Natural killer cell (primary cell): Measurements from ENCODE around the gene PRPF31. TPM values are rescaled to one million over a fixed set of nuclear protein-coding genes. Genes with fewer than 3 reads are reported as not detected.

Experiments
- ATAC-seq, 3 donors: fragments of 150-1000 bp in 2 of 3; fragments of 200-7000 bp in 1 of 3; cut with Tn5 transposase; 1 replicate in 1 of 3; 2 replicates in 2 of 3; pipeline ENCODE4 v1.10.0; 2021; ENCODE audit warnings: mild to moderate bottlenecking in 2 of 3, moderate library complexity in 2 of 3
- DNase-seq, 2 donors: peaks; one replicate each; pipeline versions ENCODE4 v3.0.0 to v3.0.0-alpha.2; 2013 to 2021; ENCODE audit warnings: mixed read lengths in 1 of 2
- H3K27ac ChIP-seq: one replicate; pipeline ENCODE4 v1.5.1; 2013; ENCODE audit warnings: mild to moderate bottlenecking, low read length
- H3K27me3 ChIP-seq: one replicate; pipeline ENCODE4 v1.6.1; 2013; ENCODE audit warnings: low read length; ENCODE audit not compliant: control insufficient read depth, insufficient read depth
- H3K36me3 ChIP-seq: one replicate; pipeline ENCODE4 v1.6.1; 2013; ENCODE audit warnings: low read length; ENCODE audit not compliant: control insufficient read depth, insufficient read depth
- H3K4me1 ChIP-seq: one replicate; pipeline ENCODE4 v1.6.1; 2013; ENCODE audit warnings: low read length; ENCODE audit not compliant: control insufficient read depth, insufficient read depth
- H3K4me3 ChIP-seq: one replicate; pipeline ENCODE4 v1.5.1; 2013; ENCODE audit warnings: low read length
- H3K9me3 ChIP-seq: one replicate; pipeline ENCODE4 v1.6.1; 2013; ENCODE audit warnings: low read length; ENCODE audit not compliant: control insufficient read depth, insufficient read depth
- H3K27ac Mint-ChIP-seq, 2 donors: one replicate each; pipeline ENCODE4 v1.8.0; 2022; ENCODE audit warnings: mild to moderate bottlenecking in 2 of 2, mixed read lengths in 2 of 2, moderate library complexity in 1 of 2
- H3K27me3 Mint-ChIP-seq, 2 donors: one replicate each; pipeline ENCODE4 v1.8.0; 2022; ENCODE audit warnings: low read depth in 2 of 2, mixed read lengths in 2 of 2
- H3K36me3 Mint-ChIP-seq: one replicate; pipeline ENCODE4 v1.8.0; 2022; ENCODE audit warnings: mixed read lengths
- H3K4me1 Mint-ChIP-seq, 2 donors: one replicate each; pipeline ENCODE4 v1.8.0; 2022; ENCODE audit warnings: mixed read lengths in 2 of 2
- H3K4me3 Mint-ChIP-seq: one replicate; pipeline ENCODE4 v1.8.0; 2022; ENCODE audit warnings: mild to moderate bottlenecking, moderate library complexity, mixed read lengths
- H3K9me3 Mint-ChIP-seq, 2 donors: one replicate each; pipeline ENCODE4 v1.8.0; 2022; ENCODE audit warnings: mixed read lengths in 2 of 2
- WGBS: methylation state at CpG from one replicate; pipeline ENCODE4 v1.1.7; 2013; ENCODE audit warnings: missing lambda C conversion rate; ENCODE audit not compliant: insufficient coverage; 5-methylcytosine and 5-hydroxymethylcytosine counted together
- intact Hi-C: fragments of 100-400 bp; cut with micrococcal nuclease; formaldehyde crosslinking; loops from one replicate; pipeline ENCODE4 v1.14.2; 2022
- total RNA-seq, 4 donors: library from RNA; stranded (reverse); fragments of 120-200 nt in 1 of 4; gene quantifications; one replicate each; pipeline versions ENCODE4 v1.2.3 to v1.2.4, GENCODE V29; 2013 to 2022
- TF ChIP-seq, protein P1 (sequence below): fragments of 200-600 bp; IDR thresholded peaks from one replicate; pipeline ENCODE4 v1.8.0; 2022; ENCODE audit warnings: antibody characterized with exemption

The PRPF31 gene
- total RNA-seq, 3 donors from 2014 or later (not counting 1 experiment from before 2014, with no cell fraction given), result 64.4 to 65.9 (median 64.9) TPM

DNA sequence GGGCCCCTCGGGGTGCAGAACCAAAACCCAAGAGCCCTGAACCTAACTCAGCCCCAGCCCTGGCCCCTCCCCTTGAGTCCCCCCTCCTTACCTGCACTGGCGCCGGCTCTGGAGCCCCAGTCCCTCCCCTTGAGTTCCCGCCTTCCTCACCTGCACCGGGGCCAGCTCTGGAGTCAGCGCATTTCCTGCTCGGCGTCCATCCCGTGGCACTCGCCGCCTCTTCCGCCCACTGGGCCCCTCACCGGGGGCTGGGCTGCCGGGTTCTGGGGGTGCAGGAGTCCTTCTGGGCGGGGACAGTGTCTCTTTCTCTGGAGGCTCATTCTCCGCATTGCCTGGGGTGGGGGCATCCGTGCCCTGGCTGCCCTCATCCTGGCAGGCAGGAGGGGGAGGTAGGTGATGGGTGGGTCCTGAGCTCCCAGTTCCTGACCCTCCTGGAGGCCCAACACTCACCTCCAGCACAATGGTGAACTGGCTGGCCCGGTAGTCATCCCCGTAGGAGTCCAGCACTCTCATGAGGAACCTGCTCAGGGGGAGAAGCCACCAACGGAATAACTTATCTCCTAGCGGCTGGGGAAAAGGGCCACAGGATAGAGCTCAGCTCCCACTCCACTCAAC is 7.6 kb upstream of the PRPF31 start:
- Mint-ChIP-seq H3K27ac (no peak overlapping the region), H3K4me3 (no peak overlapping the region), H3K4me1 (peaks cover 10 to 22% of the 10 kb centered on the region in 2 donors), H3K27me3 (no peaks in the 10 kb centered on the region), H3K36me3 (no peaks in the 10 kb centered on the region), H3K9me3 (no peaks in the 10 kb centered on the region)
- Histone ChIP-seq H3K4me3 (no peak overlapping the region), H3K9me3 (no peaks in the 10 kb centered on the region), H3K4me1 (peaks cover 7% of the 10 kb centered on the region), H3K27ac (no peak overlapping the region), H3K36me3 (peaks cover 46% of the 10 kb centered on the region), H3K27me3 (no peaks in the 10 kb centered on the region)
- no peak for ATAC-seq
- WGBS, result 96% methylated on average over 21 of the region's 21 CpGs
- TF ChIP-seq, protein P1, sequence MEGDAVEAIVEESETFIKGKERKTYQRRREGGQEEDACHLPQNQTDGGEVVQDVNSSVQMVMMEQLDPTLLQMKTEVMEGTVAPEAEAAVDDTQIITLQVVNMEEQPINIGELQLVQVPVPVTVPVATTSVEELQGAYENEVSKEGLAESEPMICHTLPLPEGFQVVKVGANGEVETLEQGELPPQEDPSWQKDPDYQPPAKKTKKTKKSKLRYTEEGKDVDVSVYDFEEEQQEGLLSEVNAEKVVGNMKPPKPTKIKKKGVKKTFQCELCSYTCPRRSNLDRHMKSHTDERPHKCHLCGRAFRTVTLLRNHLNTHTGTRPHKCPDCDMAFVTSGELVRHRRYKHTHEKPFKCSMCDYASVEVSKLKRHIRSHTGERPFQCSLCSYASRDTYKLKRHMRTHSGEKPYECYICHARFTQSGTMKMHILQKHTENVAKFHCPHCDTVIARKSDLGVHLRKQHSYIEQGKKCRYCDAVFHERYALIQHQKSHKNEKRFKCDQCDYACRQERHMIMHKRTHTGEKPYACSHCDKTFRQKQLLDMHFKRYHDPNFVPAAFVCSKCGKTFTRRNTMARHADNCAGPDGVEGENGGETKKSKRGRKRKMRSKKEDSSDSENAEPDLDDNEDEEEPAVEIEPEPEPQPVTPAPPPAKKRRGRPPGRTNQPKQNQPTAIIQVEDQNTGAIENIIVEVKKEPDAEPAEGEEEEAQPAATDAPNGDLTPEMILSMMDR, result no peak
- no peak for DNase-seq
- intact Hi-C loops, result no loop called here

DNA sequence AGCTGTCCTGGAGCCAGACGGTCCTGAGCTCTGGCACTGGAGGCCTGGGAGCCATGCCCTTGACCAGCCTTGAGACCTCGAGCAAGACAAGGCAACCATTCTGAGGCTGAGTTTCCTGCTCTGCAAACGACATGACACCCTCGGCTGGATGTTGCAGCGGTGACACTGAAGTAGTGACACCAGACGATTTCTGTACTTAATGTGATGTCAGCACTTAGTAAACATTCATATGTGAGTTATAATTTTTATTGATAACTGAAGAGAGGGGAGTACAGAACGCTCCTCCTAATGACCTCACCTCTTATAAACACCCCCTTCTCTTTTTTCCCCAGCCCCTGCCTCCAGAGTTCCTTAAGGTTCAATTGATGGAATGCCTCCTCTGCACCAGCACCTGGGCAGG is 7.1 kb upstream of the PRPF31 start:
- ATAC-seq, result no peak
- peaks cover 5 to 17% of the 10 kb centered on the region in 2 donors for H3K4me1 Mint-ChIP-seq
- TF ChIP-seq, protein P1, result no peak
- peaks cover 2% of the 10 kb centered on the region for H3K4me1 ChIP-seq
- H3K36me3 Mint-ChIP-seq, result no peaks in the 10 kb centered on the region
- no peaks in the 10 kb centered on the region for H3K27me3 Mint-ChIP-seq
- peaks cover 46% of the 10 kb centered on the region for H3K36me3 ChIP-seq
- DNase-seq, result no peak
- H3K4me3 Mint-ChIP-seq, result no peak overlapping the region
- intact Hi-C loops, result no loop called here
- H3K27ac Mint-ChIP-seq, result no peak overlapping the region
- H3K27me3 ChIP-seq, result no peaks in the 10 kb centered on the region
- no peaks in the 10 kb centered on the region for H3K9me3 ChIP-seq
- WGBS, result 89% methylated on average over 6 of the region's 7 CpGs
- H3K27ac ChIP-seq, result no peak overlapping the region
- H3K4me3 ChIP-seq, result no peak overlapping the region
- no peaks in the 10 kb centered on the region for H3K9me3 Mint-ChIP-seq

DNA sequence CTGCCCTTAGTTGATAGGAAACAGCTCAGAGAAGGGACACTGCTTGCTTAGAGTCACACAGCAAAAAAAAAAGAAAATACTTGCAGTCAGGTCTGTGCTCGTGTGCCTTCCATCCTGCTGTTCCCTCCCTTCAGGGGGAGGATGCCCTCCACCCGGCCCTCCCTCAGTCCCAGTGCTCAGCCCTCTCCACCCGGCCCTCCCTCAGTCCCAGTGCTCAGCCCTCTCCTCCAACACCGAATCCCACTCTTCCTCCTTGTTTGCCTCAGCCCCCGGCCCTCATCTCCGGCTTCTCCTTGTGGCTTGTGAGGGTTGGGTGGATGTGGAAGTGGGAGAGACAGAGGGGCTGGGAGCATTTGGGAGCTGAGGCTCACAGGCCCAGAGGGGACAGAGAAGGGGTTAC is 5.9 kb upstream of the PRPF31 start:
- Mint-ChIP-seq H3K36me3 (no peaks in the 10 kb centered on the region), H3K27me3 (no peaks in the 10 kb centered on the region), H3K4me3 (no peak overlapping the region), H3K9me3 (no peaks in the 10 kb centered on the region), H3K27ac (no peak overlapping the region), H3K4me1 (peaks cover 15 to 26% of the 10 kb centered on the region in 2 donors)
- TF ChIP-seq, protein P1, result no peak
- Histone ChIP-seq H3K9me3 (no peaks in the 10 kb centered on the region), H3K4me1 (peaks cover 9% of the 10 kb centered on the region), H3K27ac (no peak overlapping the region), H3K27me3 (no peaks in the 10 kb centered on the region), H3K36me3 (peaks cover 46% of the 10 kb centered on the region), H3K4me3 (no peak overlapping the region)
- ATAC-seq (no peak), DNase-seq (no peak)
- intact Hi-C loops, result no loop called here
- 93% methylated on average over 5 of the region's 6 CpGs for WGBS
